ENCODE data around the gene TF. TPM values are rescaled to one million over a fixed set of nuclear protein-coding genes. Genes with fewer than 3 reads are reported as not detected.

Gene TF
- total and polyA plus RNA-seq, 2 of the 8 experiments (the other 6 are each of a cell fraction or from before 2014, with no cell fraction given), result 0.02 to 0.26 TPM

GRCh38 chr3:133815386-133815785, 69.2 kb downstream of the TF start:
- H2BK15ac ChIP-seq (ENCODE audit: low read length), result no peak overlapping the region
- no peak overlapping the region for H4K91ac ChIP-seq (replicated peaks; ENCODE audit: insufficient read length, low read length)
- no peak overlapping the region for H2BK20ac ChIP-seq (ENCODE audit: low read length)
- no peak overlapping the region for H3K4me2 ChIP-seq (ENCODE audit: insufficient read depth in 1 of 2, low read depth in 2 of 2, low read length in 2 of 2)
- no peak overlapping the region for H2BK12ac ChIP-seq (ENCODE audit: low read depth, low read length)
- no peak overlapping the region for H2BK5ac ChIP-seq (ENCODE audit: low read depth, low read length)
- FAIRE-seq (no peak), DNase-seq (ENCODE audit: low read depth in 1 of 2, low spot score in 2 of 2) (no peak)
- H2AK5ac ChIP-seq (ENCODE audit: low read depth, low read length), result no peak overlapping the region
- H2AFZ ChIP-seq (ENCODE audit: low read length), result no peak overlapping the region
- no peak overlapping the region for H3K18ac ChIP-seq (ENCODE audit: extremely low read depth, low read length)
- no peaks in the 10 kb centered on the region for H4K20me1 ChIP-seq (replicated peaks in 1 of 2; ENCODE audit: control insufficient read depth in 1 of 2, insufficient read depth in 2 of 2, low read length in 2 of 2)
- no peak overlapping the region for H3K27ac ChIP-seq (ENCODE audit: low read depth, low read length)
- H3K9ac ChIP-seq (replicated peaks in 1 of 4; ENCODE audit: extremely low read depth in 1 of 4, low read depth in 3 of 4, low read length in 3 of 4), result no peak overlapping the region
- no peaks in the 10 kb centered on the region for H3K4me1 ChIP-seq (replicated peaks in 1 of 4; ENCODE audit: control insufficient read depth in 3 of 4, insufficient read depth in 4 of 4, low read length in 3 of 4)
- H4K5ac ChIP-seq (ENCODE audit: insufficient read length, low read depth, low read length), result no peak overlapping the region
- no peaks in the 10 kb centered on the region for H3K27me3 ChIP-seq (replicated peaks in 1 of 4; ENCODE audit: control insufficient read depth in 3 of 4, extremely low read depth in 1 of 4, insufficient read depth in 3 of 4, low read length in 3 of 4)
- no peak overlapping the region for H3K14ac ChIP-seq (ENCODE audit: insufficient read length)
- H3K4me3 ChIP-seq (ENCODE audit: extremely low read depth in 1 of 4, insufficient read depth in 2 of 4, low read depth in 3 of 4, low read length in 4 of 4), result no peak overlapping the region
- H3K79me2 ChIP-seq (ENCODE audit: control insufficient read depth in 1 of 2, insufficient read depth in 2 of 2, low read length in 2 of 2), result no peaks in the 10 kb centered on the region
- CTCF ChIA-PET (ENCODE audit: partially characterized antibody), result interaction anchor here (1.6 kb wide), 1 partner anchor 17 kb away, joined by 5 read pairs; no protein-coding TSS in a partner anchor
- H3K9me3 ChIP-seq (ENCODE audit: insufficient read depth in 2 of 2, low read depth in 1 of 2, low read length in 1 of 2), result no peaks in the 10 kb centered on the region
- peaks cover 11 to 60% (median 34%) of the 10 kb centered on the region in 4 experiments for H3K36me3 ChIP-seq (ENCODE audit: control insufficient read depth in 2 of 4, insufficient read depth in 4 of 4, low read length in 3 of 4)
- no peak overlapping the region for H3K56ac ChIP-seq (replicated peaks; ENCODE audit: insufficient read length, low read depth, low read length)
- POLR2A ChIA-PET (ENCODE audit: partially characterized antibody), result no interaction called here
- no peak overlapping the region for H4K8ac ChIP-seq (ENCODE audit: extremely low read depth, insufficient read depth, low read length)
- no peak overlapping the region for H3K4ac ChIP-seq (replicated peaks; ENCODE audit: insufficient read length, low read depth, low read length)
- no peak overlapping the region for H3K23ac ChIP-seq (ENCODE audit: insufficient read length)
- WGBS, 2 experiments (ENCODE audit: extremely low coverage in 1 of 2, insufficient coverage in 1 of 2, insufficient read length in 1 of 2, insufficient replicate concordance in 2 of 2, low coverage in 1 of 2, low lambda C conversion rate in 2 of 2, missing lambda C conversion rate in 1 of 2), result 93% methylated on average over 2 of the region's 2 CpGs; no CpG with 5 or more reads in 1 of the 2 experiments
- no peak overlapping the region for H2BK120ac ChIP-seq (replicated peaks; ENCODE audit: low read depth, low read length)
- H3K23me2 ChIP-seq (ENCODE audit: low read depth, low read length), result no peaks in the 10 kb centered on the region
- H3K79me1 ChIP-seq (ENCODE audit: low read depth, low read length), result peaks cover 2% of the 10 kb centered on the region; the same call in 1 of the 2 replicates
- TF ChIP-seq SP4 (IDR thresholded peaks at IDR 0.05; ENCODE audit: low read length), result no peak
- TF ChIP-seq EP300 (IDR thresholded peaks at IDR 0.05; ENCODE audit: borderline replicate concordance in 1 of 2, low read depth in 2 of 2, low read length in 2 of 2), result no peak
- no peak for TF ChIP-seq CTBP2 (IDR thresholded peaks at IDR 0.05; ENCODE audit: borderline replicate concordance, insufficient read depth, insufficient read length, low read length)
- TF ChIP-seq YY1 (IDR thresholded peaks at IDR 0.05; ENCODE audit: low read depth, low read length), result no peak
- TF ChIP-seq PHF8 (conservative IDR thresholded peaks at IDR 0.05; ENCODE audit: low read depth, low read length), result no peak
- no peak for TF ChIP-seq JUND (IDR thresholded peaks at IDR 0.05; ENCODE audit: low read length)
- TF ChIP-seq RXRA (IDR thresholded peaks at IDR 0.05; ENCODE audit: insufficient read depth, low read depth, low read length), result no peak
- TF ChIP-seq CBX5 (IDR thresholded peaks at IDR 0.05; ENCODE audit: low read depth, low read length), result no peak
